Measurements from ENCODE around the gene NFX1.
A peak's percentile ranks its signal among the peaks of the same experiment; 100 is the strongest.

NFX1 gene

GRCh38 chr9:33415501-33416038 is 125.3 kb downstream of the NFX1 start:
- no peaks in the 10 kb centered on the region for H4K20me1 ChIP-seq (ENCODE audit: low read depth, low read length)
- no peak overlapping the region for H3K4me3 ChIP-seq (ENCODE audit: insufficient read depth, low read length, poor library complexity, severe bottlenecking)
- no peaks in the 10 kb centered on the region for H3K27me3 ChIP-seq (ENCODE audit: low read length)
- H3K36me3 ChIP-seq (ENCODE audit: low read length), result no peaks in the 10 kb centered on the region
- no peaks in the 10 kb centered on the region for H3F3A ChIP-seq (ENCODE audit: insufficient read depth)
- H3K9ac ChIP-seq (ENCODE audit: low read length), result no peak overlapping the region
- H3K9me3 ChIP-seq (ENCODE audit: insufficient read depth, low read length), result no peaks in the 10 kb centered on the region
- H3K9me2 ChIP-seq (replicated peaks; ENCODE audit: insufficient read depth, low read length), result no peaks in the 10 kb centered on the region
- H3K4me2 ChIP-seq (ENCODE audit: low read depth, low read length, poor library complexity, severe bottlenecking), result no peak overlapping the region
- no peak for TF ChIP-seq EZH2phosphoT487 (conservative IDR thresholded peaks at IDR 0.05; ENCODE audit: low read length)
- peak; percentile 96 for TF ChIP-seq CTCF (IDR thresholded peaks at IDR 0.05; ENCODE audit: insufficient read depth, low read length, poor library complexity, severe bottlenecking)
- H2AFZ ChIP-seq (ENCODE audit: low read depth, low read length, severe bottlenecking), result no peak overlapping the region
- no peaks in the 10 kb centered on the region for H3K79me2 ChIP-seq (ENCODE audit: insufficient read depth, low read length)
- no peak overlapping the region for H3K27ac ChIP-seq (ENCODE audit: low read depth, low read length)

DNA sequence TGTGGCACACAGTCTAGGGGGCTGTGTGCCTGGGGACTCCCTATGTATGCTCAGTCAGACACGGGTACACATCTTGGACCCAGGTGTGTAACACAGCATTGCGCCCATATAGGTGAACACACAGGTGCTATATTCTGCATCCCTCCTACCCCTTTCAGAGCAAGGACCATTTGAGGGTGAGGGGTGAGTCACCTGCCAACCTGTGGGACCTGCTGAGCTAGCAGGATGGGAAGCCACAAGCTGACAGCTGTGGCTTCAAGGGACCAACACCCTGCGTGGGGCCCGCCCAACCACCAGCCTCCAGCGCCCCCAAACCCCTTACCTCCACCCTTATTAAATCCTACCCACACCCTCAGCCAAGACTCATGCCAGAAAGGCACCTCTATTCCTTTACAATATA is 126.7 kb downstream of the NFX1 start:
- Histone ChIP-seq H3K9ac (ENCODE audit: low read length) (no peak overlapping the region), H3K27me3 (ENCODE audit: low read length) (no peaks in the 10 kb centered on the region), H4K20me1 (ENCODE audit: low read depth, low read length) (no peaks in the 10 kb centered on the region), H3K4me2 (ENCODE audit: low read depth, low read length, poor library complexity, severe bottlenecking) (no peak overlapping the region), H3K79me2 (ENCODE audit: insufficient read depth, low read length) (no peaks in the 10 kb centered on the region), H3F3A (ENCODE audit: insufficient read depth) (no peaks in the 10 kb centered on the region), H2AFZ (ENCODE audit: low read depth, low read length, severe bottlenecking) (no peak overlapping the region), H3K27ac (ENCODE audit: low read depth, low read length) (no peak overlapping the region), H3K4me3 (ENCODE audit: insufficient read depth, low read length, poor library complexity, severe bottlenecking) (no peak overlapping the region), H3K9me3 (ENCODE audit: insufficient read depth, low read length) (no peaks in the 10 kb centered on the region), H3K36me3 (ENCODE audit: low read length) (no peaks in the 10 kb centered on the region), H3K9me2 (replicated peaks; ENCODE audit: insufficient read depth, low read length) (no peaks in the 10 kb centered on the region)
- TF ChIP-seq EZH2phosphoT487 (conservative IDR thresholded peaks at IDR 0.05; ENCODE audit: low read length) (no peak), CTCF (IDR thresholded peaks at IDR 0.05; ENCODE audit: insufficient read depth, low read length, poor library complexity, severe bottlenecking) (no peak)

GRCh38 chr9:33418090-33418489 is 127.8 kb downstream of the NFX1 start:
- no peaks in the 10 kb centered on the region for H3K9me2 ChIP-seq (replicated peaks; ENCODE audit: insufficient read depth, low read length)
- H3K9me3 ChIP-seq (ENCODE audit: insufficient read depth, low read length), result no peaks in the 10 kb centered on the region
- no peaks in the 10 kb centered on the region for H3F3A ChIP-seq (ENCODE audit: insufficient read depth)
- no peak overlapping the region for H3K4me3 ChIP-seq (ENCODE audit: insufficient read depth, low read length, poor library complexity, severe bottlenecking)
- no peak overlapping the region for H3K27ac ChIP-seq (ENCODE audit: low read depth, low read length)
- TF ChIP-seq EZH2phosphoT487 (conservative IDR thresholded peaks at IDR 0.05; ENCODE audit: low read length) (no peak), CTCF (IDR thresholded peaks at IDR 0.05; ENCODE audit: insufficient read depth, low read length, poor library complexity, severe bottlenecking) (no peak)
- H3K9ac ChIP-seq (ENCODE audit: low read length), result no peak overlapping the region
- no peaks in the 10 kb centered on the region for H3K79me2 ChIP-seq (ENCODE audit: insufficient read depth, low read length)
- H3K4me2 ChIP-seq (ENCODE audit: low read depth, low read length, poor library complexity, severe bottlenecking), result no peak overlapping the region
- H2AFZ ChIP-seq (ENCODE audit: low read depth, low read length, severe bottlenecking), result no peak overlapping the region
- no peaks in the 10 kb centered on the region for H4K20me1 ChIP-seq (ENCODE audit: low read depth, low read length)
- H3K27me3 ChIP-seq (ENCODE audit: low read length), result no peaks in the 10 kb centered on the region
- H3K36me3 ChIP-seq (ENCODE audit: low read length), result no peaks in the 10 kb centered on the region

Data from SU-DHL-6 (cell line).